WTC11 (cell line): Measurements from ENCODE around the gene CHPF2. TPM values are rescaled to one million over a fixed set of nuclear protein-coding genes. Genes with fewer than 3 reads are reported as not detected.
A peak's percentile ranks its signal among the peaks of the same experiment; 100 is the strongest.

Experiments used
- ATAC-seq: fragments of 200-7000 bp; cut with Tn5 transposase; 2 replicates; pipeline ENCODE4 v1.10.0; 2021; ENCODE audit warnings: mild to moderate bottlenecking, moderate library complexity
- CTCF ChIA-PET: fragments of 300-600 bp; sonication (Branson Sonifier 250); formaldehyde crosslinking; loops from one replicate; lab custom pipeline; 2021; ENCODE audit warnings: antibody characterized with exemption; lab: Charles Lee
- POLR2A ChIA-PET: fragments of 350-600 bp; sonication (Branson Sonifier 250); formaldehyde crosslinking; loops from one replicate; lab custom pipeline; 2021; ENCODE audit warnings: antibody characterized with exemption; lab: Charles Lee
- DNase-seq: peaks from one replicate; pipeline ENCODE4 v3.0.0; 2021; ENCODE audit warnings: low spot score
- H3K27ac Mint-ChIP-seq: 2 replicates; pipeline ENCODE4 v1.8.0; 2021; ENCODE audit warnings: mixed read lengths
- H3K27me3 Mint-ChIP-seq: 2 replicates; pipeline ENCODE4 v1.8.0; 2021; ENCODE audit warnings: low read depth, mild to moderate bottlenecking, moderate library complexity, mixed read lengths
- H3K36me3 Mint-ChIP-seq: 2 replicates; pipeline ENCODE4 v1.8.0; 2021; ENCODE audit warnings: mixed read lengths
- H3K4me1 Mint-ChIP-seq: 2 replicates; pipeline ENCODE4 v1.8.0; 2022; ENCODE audit warnings: mixed read lengths
- H3K4me3 Mint-ChIP-seq: 2 replicates; pipeline ENCODE4 v1.8.0; 2021; ENCODE audit warnings: mild to moderate bottlenecking, moderate library complexity, mixed read lengths
- H3K9me3 Mint-ChIP-seq: 2 replicates; pipeline ENCODE4 v1.8.0; 2021; ENCODE audit warnings: mixed read lengths
- CBFB ChIP-seq: sonication (generic); formaldehyde crosslinking; IDR thresholded peaks from 2 replicates; pipeline ENCODE4 v1.8.1; 2022; ENCODE audit warnings: mild to moderate bottlenecking, low read depth, missing genetic modification reagents
- CTCF ChIP-seq: fragments of 200-600 bp; IDR thresholded peaks from 2 replicates; pipeline ENCODE4 v1.8.0; 2022; ENCODE audit warnings: antibody characterized with exemption
- EMX1 ChIP-seq: fragments of 250-450 bp; sonication (Bioruptor Pico); IDR thresholded peaks from 2 replicates; pipeline ENCODE4 v1.8.0; 2021; ENCODE audit warnings: mild to moderate bottlenecking
- ESRRA ChIP-seq: sonication (generic); formaldehyde crosslinking; IDR thresholded peaks from 2 replicates; pipeline ENCODE4 v1.8.1; 2022; ENCODE audit warnings: mild to moderate bottlenecking, missing genetic modification reagents, borderline replicate concordance
- FOXK1 ChIP-seq: sonication (generic); formaldehyde crosslinking; IDR thresholded peaks from 2 replicates; pipeline ENCODE4 v1.8.0; 2022; ENCODE audit warnings: mild to moderate bottlenecking, moderate library complexity, missing genetic modification reagents
- FOXP4 ChIP-seq: sonication (generic); formaldehyde crosslinking; IDR thresholded peaks from 2 replicates; pipeline ENCODE4 v1.8.0; 2022; ENCODE audit warnings: mild to moderate bottlenecking, missing genetic modification reagents
- GRHL2 ChIP-seq: fragments of 250-450 bp; sonication (Bioruptor Pico); IDR thresholded peaks from 2 replicates; pipeline ENCODE4 v1.8.0; 2022; ENCODE audit warnings: mild to moderate bottlenecking, moderate library complexity; ENCODE audit not compliant: insufficient replicate concordance, severe bottlenecking
- HMGA2 ChIP-seq: fragments of 250-450 bp; sonication (Bioruptor Pico); IDR thresholded peaks from 2 replicates; pipeline ENCODE4 v1.4.0; 2021; ENCODE audit warnings: mild to moderate bottlenecking, moderate library complexity
- NR2C2 ChIP-seq: sonication (generic); formaldehyde crosslinking; IDR thresholded peaks from 2 replicates; pipeline ENCODE4 v1.8.0; 2022; ENCODE audit warnings: mild to moderate bottlenecking, missing genetic modification reagents
- OVOL2 ChIP-seq: fragments of 250-450 bp; sonication (Bioruptor Pico); IDR thresholded peaks from 2 replicates; pipeline ENCODE4 v1.9.0; 2021; ENCODE audit warnings: mild to moderate bottlenecking, borderline replicate concordance
- SP1 ChIP-seq: sonication (generic); formaldehyde crosslinking; conservative IDR thresholded peaks from 2 replicates; pipeline ENCODE4 v1.8.1; 2022; ENCODE audit warnings: missing genetic modification reagents
- TP53 ChIP-seq: sonication (generic); formaldehyde crosslinking; IDR thresholded peaks from 2 replicates; pipeline ENCODE4 v1.8.1; 2023; ENCODE audit warnings: mild to moderate bottlenecking, missing genetic modification reagents
- USF1 ChIP-seq: sonication (generic); formaldehyde crosslinking; IDR thresholded peaks from 2 replicates; pipeline ENCODE4 v1.8.0; 2022; ENCODE audit warnings: mild to moderate bottlenecking, missing genetic modification reagents
- ZMAT4 ChIP-seq: fragments of 250-450 bp; sonication (Bioruptor Pico); IDR thresholded peaks from 2 replicates; pipeline ENCODE4 v1.9.0; 2021; ENCODE audit warnings: mild to moderate bottlenecking
- ZNF317 ChIP-seq: sonication (generic); formaldehyde crosslinking; IDR thresholded peaks from 2 replicates; pipeline ENCODE4 v1.8.1; 2023; ENCODE audit warnings: low read depth, mild to moderate bottlenecking, moderate library complexity, missing genetic modification reagents, borderline replicate concordance
- total RNA-seq: library from RNA; stranded (reverse); gene quantifications from 3 replicates; pipeline ENCODE4 v1.2.3, GENCODE V29; 2021
- TF ChIP-seq, protein P1 (sequence below): sonication (generic); formaldehyde crosslinking; IDR thresholded peaks from 2 replicates; pipeline ENCODE4 v1.8.0; 2023; ENCODE audit warnings: mild to moderate bottlenecking, missing genetic modification reagents
- TF ChIP-seq, protein P2 (sequence below): sonication (generic); formaldehyde crosslinking; IDR thresholded peaks from 2 replicates; pipeline ENCODE4 v1.8.1; 2023; ENCODE audit warnings: mild to moderate bottlenecking, missing genetic modification reagents, borderline replicate concordance
- TF ChIP-seq, protein P3 (sequence below): fragments of 250-450 bp; sonication (Bioruptor Pico); conservative IDR thresholded peaks from 2 replicates; pipeline ENCODE4 v1.9.0; 2021; ENCODE audit warnings: mild to moderate bottlenecking
- TF ChIP-seq, protein P4 (sequence below): sonication (generic); formaldehyde crosslinking; IDR thresholded peaks from 2 replicates; pipeline ENCODE4 v1.8.1; 2023; ENCODE audit warnings: mild to moderate bottlenecking, missing genetic modification reagents

CHPF2 gene
- total RNA-seq, 1 experiment from 2014 or later, result 30.7 TPM

- TF ChIP-seq CTCF, result no peak
- TF ChIP-seq, protein P1, sequence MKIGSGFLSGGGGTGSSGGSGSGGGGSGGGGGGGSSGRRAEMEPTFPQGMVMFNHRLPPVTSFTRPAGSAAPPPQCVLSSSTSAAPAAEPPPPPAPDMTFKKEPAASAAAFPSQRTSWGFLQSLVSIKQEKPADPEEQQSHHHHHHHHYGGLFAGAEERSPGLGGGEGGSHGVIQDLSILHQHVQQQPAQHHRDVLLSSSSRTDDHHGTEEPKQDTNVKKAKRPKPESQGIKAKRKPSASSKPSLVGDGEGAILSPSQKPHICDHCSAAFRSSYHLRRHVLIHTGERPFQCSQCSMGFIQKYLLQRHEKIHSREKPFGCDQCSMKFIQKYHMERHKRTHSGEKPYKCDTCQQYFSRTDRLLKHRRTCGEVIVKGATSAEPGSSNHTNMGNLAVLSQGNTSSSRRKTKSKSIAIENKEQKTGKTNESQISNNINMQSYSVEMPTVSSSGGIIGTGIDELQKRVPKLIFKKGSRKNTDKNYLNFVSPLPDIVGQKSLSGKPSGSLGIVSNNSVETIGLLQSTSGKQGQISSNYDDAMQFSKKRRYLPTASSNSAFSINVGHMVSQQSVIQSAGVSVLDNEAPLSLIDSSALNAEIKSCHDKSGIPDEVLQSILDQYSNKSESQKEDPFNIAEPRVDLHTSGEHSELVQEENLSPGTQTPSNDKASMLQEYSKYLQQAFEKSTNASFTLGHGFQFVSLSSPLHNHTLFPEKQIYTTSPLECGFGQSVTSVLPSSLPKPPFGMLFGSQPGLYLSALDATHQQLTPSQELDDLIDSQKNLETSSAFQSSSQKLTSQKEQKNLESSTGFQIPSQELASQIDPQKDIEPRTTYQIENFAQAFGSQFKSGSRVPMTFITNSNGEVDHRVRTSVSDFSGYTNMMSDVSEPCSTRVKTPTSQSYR, result no peak
- TF ChIP-seq, protein P2, sequence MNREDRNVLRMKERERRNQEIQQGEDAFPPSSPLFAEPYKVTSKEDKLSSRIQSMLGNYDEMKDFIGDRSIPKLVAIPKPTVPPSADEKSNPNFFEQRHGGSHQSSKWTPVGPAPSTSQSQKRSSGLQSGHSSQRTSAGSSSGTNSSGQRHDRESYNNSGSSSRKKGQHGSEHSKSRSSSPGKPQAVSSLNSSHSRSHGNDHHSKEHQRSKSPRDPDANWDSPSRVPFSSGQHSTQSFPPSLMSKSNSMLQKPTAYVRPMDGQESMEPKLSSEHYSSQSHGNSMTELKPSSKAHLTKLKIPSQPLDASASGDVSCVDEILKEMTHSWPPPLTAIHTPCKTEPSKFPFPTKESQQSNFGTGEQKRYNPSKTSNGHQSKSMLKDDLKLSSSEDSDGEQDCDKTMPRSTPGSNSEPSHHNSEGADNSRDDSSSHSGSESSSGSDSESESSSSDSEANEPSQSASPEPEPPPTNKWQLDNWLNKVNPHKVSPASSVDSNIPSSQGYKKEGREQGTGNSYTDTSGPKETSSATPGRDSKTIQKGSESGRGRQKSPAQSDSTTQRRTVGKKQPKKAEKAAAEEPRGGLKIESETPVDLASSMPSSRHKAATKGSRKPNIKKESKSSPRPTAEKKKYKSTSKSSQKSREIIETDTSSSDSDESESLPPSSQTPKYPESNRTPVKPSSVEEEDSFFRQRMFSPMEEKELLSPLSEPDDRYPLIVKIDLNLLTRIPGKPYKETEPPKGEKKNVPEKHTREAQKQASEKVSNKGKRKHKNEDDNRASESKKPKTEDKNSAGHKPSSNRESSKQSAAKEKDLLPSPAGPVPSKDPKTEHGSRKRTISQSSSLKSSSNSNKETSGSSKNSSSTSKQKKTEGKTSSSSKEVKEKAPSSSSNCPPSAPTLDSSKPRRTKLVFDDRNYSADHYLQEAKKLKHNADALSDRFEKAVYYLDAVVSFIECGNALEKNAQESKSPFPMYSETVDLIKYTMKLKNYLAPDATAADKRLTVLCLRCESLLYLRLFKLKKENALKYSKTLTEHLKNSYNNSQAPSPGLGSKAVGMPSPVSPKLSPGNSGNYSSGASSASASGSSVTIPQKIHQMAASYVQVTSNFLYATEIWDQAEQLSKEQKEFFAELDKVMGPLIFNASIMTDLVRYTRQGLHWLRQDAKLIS (CRISPR knock-in tag), result no peak
- no peak for TF ChIP-seq ESRRA (CRISPR knock-in tag)
- TF ChIP-seq CBFB (CRISPR knock-in tag), result no peak
- no peak for TF ChIP-seq GRHL2
- no peak for TF ChIP-seq NR2C2 (CRISPR knock-in tag)
- no peak for TF ChIP-seq SP1 (CRISPR knock-in tag)
Observed at GRCh38 chr7:151194188-151194587, 38.1 kb upstream of the CHPF2 start (continued).

DNA sequence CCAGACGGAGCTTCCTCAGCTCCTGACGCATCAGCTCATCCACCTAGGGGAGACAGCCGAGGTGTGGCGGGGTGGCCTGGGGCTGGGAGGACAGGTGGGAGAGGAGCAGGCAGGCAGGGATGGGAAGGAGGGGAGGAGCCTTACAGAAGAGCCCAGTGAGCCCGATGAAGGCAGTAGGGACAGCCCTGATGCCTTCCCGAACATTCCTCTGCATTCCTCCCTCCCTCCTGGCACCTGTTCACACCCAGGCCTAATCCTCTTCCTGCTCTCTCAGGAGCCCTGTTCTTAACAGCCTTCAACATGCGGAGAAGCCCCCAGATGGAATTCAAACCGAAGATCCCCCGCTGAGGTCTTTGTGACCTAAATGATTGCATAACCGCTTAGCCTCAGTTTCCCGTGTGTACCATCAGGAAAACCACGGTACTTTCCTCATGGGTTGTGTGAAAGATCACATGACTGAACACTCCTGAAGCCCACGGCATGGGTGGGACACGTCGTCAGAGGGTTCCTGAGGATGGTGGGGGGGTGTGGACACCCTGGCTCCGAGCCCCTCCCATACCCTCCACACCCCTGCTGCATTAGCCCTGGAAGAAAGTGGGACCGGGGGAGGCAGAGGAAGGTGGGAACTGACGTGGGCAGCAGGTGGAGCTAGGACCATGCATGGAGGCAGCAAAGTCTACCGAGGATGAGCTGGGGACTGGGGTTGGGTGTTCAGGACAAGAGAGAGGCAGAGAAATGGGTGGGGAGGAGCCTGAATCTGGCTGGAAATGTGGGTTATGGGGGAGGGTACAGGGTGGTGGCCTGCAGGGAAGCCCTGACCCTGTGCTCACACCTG lies 36.5 kb upstream of the CHPF2 start:
- Mint-ChIP-seq H3K27me3 (peaks cover 4% of the 10 kb centered on the region), H3K27ac (no peak overlapping the region), H3K4me3 (no peak overlapping the region), H3K9me3 (no peaks in the 10 kb centered on the region), H3K4me1 (peaks cover 9% of the 10 kb centered on the region), H3K36me3 (no peaks in the 10 kb centered on the region)
- ATAC-seq, result peak; percentile 64
- ChIA-PET POLR2A (no interaction called here), CTCF (interaction anchor here (0.5 to 1.1 kb wide), 8 partner anchors 10 to 109 kb away, joined by 3 to 8 read pairs (median 3); partner anchors contain the start of gene ABCF2)
- DNase-seq, result peak; percentile 22
- TF ChIP-seq, protein P3, sequence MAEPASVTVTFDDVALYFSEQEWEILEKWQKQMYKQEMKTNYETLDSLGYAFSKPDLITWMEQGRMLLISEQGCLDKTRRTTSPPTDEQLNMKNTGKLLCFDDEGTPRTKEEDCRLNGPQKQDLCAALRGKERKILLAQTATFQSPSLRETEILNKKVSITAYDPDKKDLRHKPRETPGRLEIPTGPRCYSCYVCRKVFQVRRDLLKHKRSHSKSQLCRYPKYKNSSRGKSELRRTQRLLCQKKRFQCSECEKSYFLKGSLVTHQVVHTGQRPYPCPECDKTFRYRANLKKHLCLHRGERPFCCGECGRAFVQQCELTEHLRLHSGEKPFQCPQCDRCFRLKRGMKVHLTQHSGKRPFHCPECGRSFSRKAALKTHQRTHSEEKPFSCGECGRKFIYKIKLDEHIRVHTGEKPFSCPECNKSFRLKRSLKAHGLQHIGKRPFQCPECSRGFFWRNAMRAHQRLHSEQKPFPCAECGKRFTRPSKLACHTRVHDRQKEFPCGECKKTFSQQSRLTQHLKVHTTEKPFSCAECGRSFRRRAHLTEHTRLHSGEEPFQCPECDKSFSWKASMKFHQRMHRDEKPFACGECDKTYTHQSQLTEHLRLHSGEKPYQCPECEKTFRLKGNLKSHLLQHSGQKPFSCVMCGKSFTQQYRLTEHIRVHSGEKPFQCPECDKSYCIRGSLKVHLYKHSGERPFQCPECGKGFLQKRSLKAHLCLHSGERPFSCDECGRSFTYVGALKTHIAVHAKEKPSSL (CRISPR knock-in tag), result no peak
- TF ChIP-seq ZNF317 (CRISPR knock-in tag) (no peak), USF1 (CRISPR knock-in tag) (no peak), FOXK1 (CRISPR knock-in tag) (no peak), FOXP4 (no peak), ZMAT4 (CRISPR knock-in tag) (no peak), TP53 (CRISPR knock-in tag) (no peak), HMGA2 (CRISPR knock-in tag) (no peak), EMX1 (CRISPR knock-in tag) (no peak), OVOL2 (CRISPR knock-in tag) (no peak)
- TF ChIP-seq, protein P4, sequence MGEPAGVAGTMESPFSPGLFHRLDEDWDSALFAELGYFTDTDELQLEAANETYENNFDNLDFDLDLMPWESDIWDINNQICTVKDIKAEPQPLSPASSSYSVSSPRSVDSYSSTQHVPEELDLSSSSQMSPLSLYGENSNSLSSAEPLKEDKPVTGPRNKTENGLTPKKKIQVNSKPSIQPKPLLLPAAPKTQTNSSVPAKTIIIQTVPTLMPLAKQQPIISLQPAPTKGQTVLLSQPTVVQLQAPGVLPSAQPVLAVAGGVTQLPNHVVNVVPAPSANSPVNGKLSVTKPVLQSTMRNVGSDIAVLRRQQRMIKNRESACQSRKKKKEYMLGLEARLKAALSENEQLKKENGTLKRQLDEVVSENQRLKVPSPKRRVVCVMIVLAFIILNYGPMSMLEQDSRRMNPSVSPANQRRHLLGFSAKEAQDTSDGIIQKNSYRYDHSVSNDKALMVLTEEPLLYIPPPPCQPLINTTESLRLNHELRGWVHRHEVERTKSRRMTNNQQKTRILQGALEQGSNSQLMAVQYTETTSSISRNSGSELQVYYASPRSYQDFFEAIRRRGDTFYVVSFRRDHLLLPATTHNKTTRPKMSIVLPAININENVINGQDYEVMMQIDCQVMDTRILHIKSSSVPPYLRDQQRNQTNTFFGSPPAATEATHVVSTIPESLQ (CRISPR knock-in tag), result no peak
